ENCODE results near the gene COMTD1. TPM values are rescaled to one million over a fixed set of nuclear protein-coding genes. Genes with fewer than 3 reads are reported as not detected.
"Not testable (repeated sequence)": the region's sequence is repeated elsewhere in the genome, so short reads cannot be mapped to it uniquely, and the experiment has no call there.

The COMTD1 gene
- total RNA-seq, 1 experiment from 2014 or later, result 20.5 TPM

DNA sequence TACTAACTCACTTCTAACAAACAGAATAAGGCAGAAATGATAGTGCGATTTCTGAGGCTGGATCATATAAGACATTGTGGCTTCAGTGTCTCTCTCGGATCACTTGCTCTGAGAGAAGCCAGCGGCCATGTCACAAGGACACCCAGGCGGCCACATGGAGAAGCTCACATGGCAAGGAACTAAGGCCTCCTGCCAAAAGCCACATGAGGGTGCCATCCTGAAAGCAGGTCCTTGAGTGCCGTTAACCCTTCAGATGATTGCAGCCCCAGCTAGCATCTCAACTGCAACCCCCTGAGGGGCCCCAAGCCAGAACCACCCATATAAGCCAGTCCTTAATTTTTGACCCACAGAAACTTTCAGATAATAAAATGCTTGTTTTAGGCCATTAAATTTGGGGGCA lies 32.0 kb downstream of the COMTD1 start:
- no peaks in the 10 kb centered on the region for H3K79me2 ChIP-seq (ENCODE audit: low read depth)
- H3K27me3 ChIP-seq (ENCODE audit: insufficient read depth, low read depth), result no peaks in the 10 kb centered on the region
- no peak for DNase-seq
- H3K4me2 ChIP-seq, result no peak overlapping the region
- intact Hi-C loops (cut with micrococcal nuclease; ENCODE audit: unreplicated experiment), result no loop called here
- H2AFZ ChIP-seq, result no peak overlapping the region
- H3K9me3 ChIP-seq (ENCODE audit: insufficient read depth, low read depth), result no peaks in the 10 kb centered on the region
- TF ChIP-seq CTCF (conservative IDR thresholded peaks at IDR 0.05), result no peak
- TF ChIP-seq EZH2 (IDR thresholded peaks at IDR 0.05; ENCODE audit: low read depth), result no peak
- H3K27ac ChIP-seq, result no peak overlapping the region
- ChIA-PET POLR2A (ENCODE audit: unreplicated experiment) (interaction anchor here (0.6 to 0.7 kb wide), 2 partner anchors 22 to 662 kb away, joined by 3 to 16 read pairs; no protein-coding TSS in a partner anchor), CTCF (no interaction called here)
- H3K4me3 ChIP-seq, result no peak overlapping the region
- H3K36me3 ChIP-seq (ENCODE audit: low read depth), result no peaks in the 10 kb centered on the region
- no TSS peak for BruUV-seq (replicated peaks)
- H4K20me1 ChIP-seq (ENCODE audit: insufficient read depth), result no peaks in the 10 kb centered on the region
- H3F3A ChIP-seq (ENCODE audit: insufficient read depth, low read depth), result peaks cover 8% of the 10 kb centered on the region; the same call in 1 of the 2 replicates
- H3K9me2 ChIP-seq (ENCODE audit: insufficient read depth), result no peaks in the 10 kb centered on the region
- H3K4me1 ChIP-seq (replicated peaks; ENCODE audit: insufficient read depth), result peaks cover 27% of the 10 kb centered on the region

DNA sequence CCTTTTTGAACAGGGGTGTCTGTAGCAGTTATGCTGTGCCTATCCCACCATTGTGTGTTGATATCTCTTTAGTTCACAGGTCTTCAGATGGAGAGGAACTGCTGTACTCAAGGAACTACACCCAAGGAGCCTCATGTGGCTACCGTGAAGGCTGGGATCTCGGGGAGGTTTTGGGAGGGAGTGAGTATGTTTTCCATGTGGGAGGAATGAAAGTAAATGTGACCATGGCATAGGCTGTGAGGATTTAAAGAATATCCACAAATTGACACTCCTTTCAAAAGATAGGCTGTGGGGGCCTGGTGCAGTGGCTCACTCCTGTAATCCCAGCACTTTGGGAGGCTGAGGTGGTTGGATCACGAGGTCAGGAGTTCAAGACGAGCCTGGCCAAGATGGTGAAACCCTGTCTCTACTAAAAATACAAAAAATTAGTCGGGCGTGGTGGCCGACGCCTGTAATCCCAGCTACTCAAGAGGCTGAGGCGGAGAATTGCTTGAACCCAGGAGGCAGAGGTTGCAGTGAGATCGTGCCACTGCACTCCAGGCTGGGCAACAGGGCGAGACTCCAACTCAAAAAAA lies 32.6 kb downstream of the COMTD1 start:
- POLR2A ChIA-PET (ENCODE audit: unreplicated experiment), result interaction anchor here (0.6 to 0.7 kb wide), 3 partner anchors 7 to 662 kb away, joined by 3 to 16 read pairs (median 3); partner anchors contain the start of gene VDAC2
- H3K4me1 ChIP-seq (replicated peaks; ENCODE audit: insufficient read depth), result peaks cover 27% of the 10 kb centered on the region
- intact Hi-C loops (cut with micrococcal nuclease; ENCODE audit: unreplicated experiment); H3K9me3 ChIP-seq (ENCODE audit: insufficient read depth, low read depth); H3K36me3 ChIP-seq (ENCODE audit: low read depth); H2AFZ ChIP-seq; H3K4me3 ChIP-seq; H3K9me2 ChIP-seq (ENCODE audit: insufficient read depth); H3K27me3 ChIP-seq (ENCODE audit: insufficient read depth, low read depth); H3K79me2 ChIP-seq (ENCODE audit: low read depth); DNase-seq; H3F3A ChIP-seq (ENCODE audit: insufficient read depth, low read depth); H4K20me1 ChIP-seq (ENCODE audit: insufficient read depth): not testable (repeated sequence)
- TSS peak; percentile 42 for BruUV-seq (replicated peaks)
- peak overlapping the region; percentile 33; the same call in 1 of the 2 replicates for H3K4me2 ChIP-seq
- peak overlapping the region; percentile 26; the same call in 1 of the 2 replicates for H3K27ac ChIP-seq
- CTCF ChIA-PET, result interaction anchor here (0.5 kb wide), 1 partner anchor 34 kb away, joined by 9 read pairs; no protein-coding TSS in a partner anchor

GRCh38 chr10:75202321-75203045 lies 33.3 kb downstream of the COMTD1 start:
- POLR2A ChIA-PET (ENCODE audit: unreplicated experiment), result interaction anchor here (0.5 to 0.6 kb wide), 2 partner anchors 8 to 9 kb away, joined by 3 to 9 read pairs; partner anchors contain the start of gene VDAC2
- Histone ChIP-seq H3K79me2 (ENCODE audit: low read depth) (no peaks in the 10 kb centered on the region), H3K36me3 (ENCODE audit: low read depth) (no peaks in the 10 kb centered on the region), H3K9me2 (ENCODE audit: insufficient read depth) (no peaks in the 10 kb centered on the region), H3F3A (ENCODE audit: insufficient read depth, low read depth) (no peaks in the 10 kb centered on the region; the same call in 1 of the 2 replicates), H4K20me1 (ENCODE audit: insufficient read depth) (no peaks in the 10 kb centered on the region), H3K27me3 (ENCODE audit: insufficient read depth, low read depth) (no peaks in the 10 kb centered on the region), H3K9me3 (ENCODE audit: insufficient read depth, low read depth) (no peaks in the 10 kb centered on the region), H3K4me1 (replicated peaks; ENCODE audit: insufficient read depth) (peaks cover 27% of the 10 kb centered on the region), H3K4me3 (no peak overlapping the region), H3K4me2 (peak overlapping the region; percentile 33; the same call in 1 of the 2 replicates), H3K27ac (peak overlapping the region; percentile 26; the same call in 1 of the 2 replicates), H2AFZ (no peak overlapping the region)
- DNase-seq, result no peak
- TF ChIP-seq CTCF (conservative IDR thresholded peaks at IDR 0.05), result no peak
- no peak for TF ChIP-seq EZH2 (IDR thresholded peaks at IDR 0.05; ENCODE audit: low read depth)
- intact Hi-C loops (cut with micrococcal nuclease; ENCODE audit: unreplicated experiment), result no loop called here
- CTCF ChIA-PET, result interaction anchor here (0.5 kb wide), 1 partner anchor 35 kb away, joined by 9 read pairs; no protein-coding TSS in a partner anchor
- BruUV-seq (replicated peaks), result no TSS peak

All from PC-9 (cell line).